Pons (tissue), 1 donor: Measurements from ENCODE around the gene DDIT3.
"Not testable (repeated sequence)": the region's sequence is repeated elsewhere in the genome, so short reads cannot be mapped to it uniquely, and the experiment has no call there.

Source experiments
- DNase-seq: peaks from one replicate; pipeline ENCODE4 v3.0.0-alpha.2; 2016; ENCODE audit warnings: low spot score

The DDIT3 gene

DNA sequence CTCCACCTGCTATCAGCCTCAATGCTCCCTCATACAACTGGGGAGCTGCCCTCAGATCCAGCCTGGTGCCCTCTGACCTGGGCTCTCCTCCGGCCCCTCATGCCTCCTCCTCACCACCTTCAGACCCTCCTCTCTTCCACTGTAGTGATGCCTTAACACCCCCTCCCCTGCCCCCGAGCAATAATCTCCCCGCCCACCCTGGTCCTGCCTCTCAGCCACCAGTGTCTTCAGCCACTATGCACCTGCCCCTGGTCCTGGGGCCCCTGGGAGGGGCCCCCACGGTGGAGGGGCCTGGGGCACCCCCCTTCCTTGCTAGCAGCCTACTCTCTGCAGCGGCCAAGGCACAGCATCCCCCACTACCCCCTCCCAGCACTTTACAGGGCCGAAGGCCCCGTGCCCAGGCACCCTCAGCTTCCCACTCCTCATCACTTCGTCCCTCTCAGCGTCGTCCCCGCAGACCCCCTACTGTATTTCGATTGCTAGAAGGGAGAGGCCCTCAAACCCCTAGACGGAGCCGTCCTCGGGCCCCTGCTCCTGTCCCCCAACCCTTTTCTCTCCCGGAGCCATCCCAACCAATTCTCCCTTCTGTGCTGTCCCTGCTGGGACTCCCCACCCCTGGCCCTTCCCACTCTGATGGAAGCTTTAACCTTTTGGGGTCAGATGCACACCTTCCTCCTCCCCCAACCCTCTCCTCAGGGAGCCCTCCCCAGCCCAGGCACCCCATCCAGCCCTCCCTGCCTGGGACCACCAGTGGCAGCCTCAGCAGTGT, 5.5 kb upstream of the DDIT3 start:
- DNase-seq = no peak

GRCh38 chr12:57524814-57525614, 4.7 kb upstream of the DDIT3 start:
- no peak for DNase-seq

DNA sequence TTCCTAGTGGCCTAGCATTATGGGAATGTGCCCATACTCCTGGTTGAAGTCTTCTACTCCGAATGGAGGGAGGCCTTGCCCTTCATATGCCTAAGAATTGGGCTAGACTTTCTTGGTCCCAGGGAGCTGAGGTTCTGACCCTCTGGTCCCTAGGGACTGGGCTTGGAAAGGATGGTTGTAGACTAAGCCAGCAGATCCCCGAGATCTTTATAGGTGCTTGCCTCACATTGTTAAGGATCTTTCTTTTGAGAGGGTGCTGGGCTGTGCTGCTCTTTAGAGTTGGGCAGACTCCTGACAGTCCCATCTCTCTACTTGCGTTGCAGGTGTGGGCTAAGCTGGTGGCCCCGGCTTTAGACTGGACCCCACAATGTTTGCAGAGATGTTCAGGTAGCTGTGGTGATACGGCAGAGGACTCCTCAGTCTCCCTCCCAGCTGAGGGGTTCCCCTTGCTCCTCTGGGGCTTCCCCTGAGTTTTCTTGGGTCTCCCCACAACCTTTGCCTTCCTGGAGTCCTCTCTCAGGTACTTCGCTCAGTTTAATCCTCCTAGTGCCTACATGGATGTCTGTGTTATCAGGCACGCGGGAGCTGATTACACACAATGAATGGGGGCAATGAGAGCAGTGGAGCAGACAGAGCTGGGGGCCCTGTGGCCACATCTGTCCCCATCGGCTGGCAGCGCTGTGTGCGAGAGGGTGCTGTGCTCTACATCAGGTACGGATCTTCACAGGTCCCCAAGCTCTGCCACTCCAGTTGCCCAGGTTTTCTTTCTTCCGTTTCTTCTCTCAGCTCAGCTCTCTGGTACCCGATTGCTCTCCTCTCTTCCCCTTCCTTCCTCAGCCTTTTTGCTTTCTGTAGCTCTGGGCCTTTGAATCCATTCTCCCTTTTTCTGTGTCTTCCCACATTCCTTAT, 3.6 kb upstream of the DDIT3 start:
- DNase-seq = no peak

DNA sequence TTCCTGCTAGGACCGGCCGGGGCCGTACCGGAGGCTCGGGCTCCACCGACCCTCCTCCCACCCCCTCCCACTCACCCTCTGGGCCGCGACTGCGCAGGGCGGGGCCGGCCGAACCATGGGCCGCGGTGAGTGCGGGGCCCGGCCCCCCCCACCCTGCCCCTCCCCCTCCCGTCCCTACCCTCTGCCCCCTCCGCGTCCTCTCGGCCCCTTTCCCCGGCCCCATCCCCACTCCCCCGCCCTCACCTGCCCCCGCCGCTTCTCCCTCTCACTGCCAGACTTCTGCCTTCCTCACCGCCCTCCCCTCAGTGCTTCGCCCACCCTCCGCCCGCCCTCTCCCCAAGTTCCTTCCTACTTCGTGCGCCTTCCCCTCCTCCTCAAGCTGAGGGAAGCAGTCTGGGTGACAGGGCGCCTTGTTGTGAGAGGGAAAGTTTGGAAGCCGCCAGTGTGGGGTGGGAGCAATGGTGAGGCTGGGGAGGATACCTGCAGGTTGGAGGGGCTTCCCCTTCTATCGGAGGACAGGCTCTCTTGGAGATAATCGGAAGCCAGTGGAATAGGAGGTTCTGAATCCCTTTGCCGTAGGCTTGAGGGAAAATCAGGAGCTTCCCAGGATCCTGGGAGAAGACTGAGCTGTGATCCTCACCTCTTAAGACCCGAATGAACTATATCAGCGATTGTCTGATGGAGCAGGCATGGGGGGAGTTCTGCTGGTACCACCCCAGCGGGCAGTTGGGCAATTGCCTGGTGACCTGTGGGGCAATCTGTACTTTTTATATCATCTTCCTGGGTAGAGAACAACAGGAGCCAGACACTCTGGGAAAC, 2.8 kb upstream of the DDIT3 start:
- DNase-seq = peak; percentile 59

DNA sequence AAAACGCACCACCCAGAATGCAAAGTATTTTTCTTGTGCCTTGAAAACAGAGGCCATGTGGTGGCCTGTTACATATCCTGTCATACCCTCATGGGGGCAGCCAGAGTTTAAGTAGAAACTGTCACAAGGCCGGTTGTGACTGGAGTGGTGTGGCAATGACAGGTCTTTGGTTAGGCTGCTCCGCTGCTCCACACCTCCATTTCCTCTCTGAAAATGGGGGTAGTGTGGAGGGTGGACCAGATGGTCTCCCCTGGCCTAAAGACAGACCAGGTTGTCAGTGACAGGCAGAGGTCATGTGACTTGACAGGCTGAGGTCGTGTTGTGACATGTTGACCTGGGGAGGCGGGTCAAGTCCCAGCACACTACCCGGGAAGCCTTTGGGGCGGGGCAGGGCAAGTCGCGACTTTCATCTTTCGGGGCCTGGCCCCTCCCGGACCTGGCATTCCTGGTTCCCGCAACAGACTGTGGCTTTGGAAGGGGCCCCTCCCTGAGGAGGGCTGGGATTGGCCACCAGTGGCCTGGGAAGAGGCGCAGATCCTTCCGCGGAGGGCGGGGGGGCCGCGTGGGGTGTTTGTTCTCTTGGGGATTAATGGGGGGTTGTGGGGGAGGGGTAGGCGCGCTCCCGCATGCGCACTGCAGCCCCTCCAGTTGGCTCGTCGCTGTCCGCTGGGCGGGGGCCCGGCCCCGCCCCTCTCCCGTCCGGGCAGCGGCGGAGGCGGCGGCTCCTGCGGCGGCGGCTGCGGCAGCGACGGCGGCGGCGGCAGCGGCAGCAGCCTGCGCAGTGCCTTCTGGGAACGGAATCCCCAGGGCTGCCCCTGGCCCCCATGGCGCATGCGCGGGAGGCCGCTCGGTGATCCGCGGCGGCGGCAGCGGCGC, 1.9 kb upstream of the DDIT3 start, which contains the start of gene MBD6:
MBD6 (plus strand) TSS at position 814 of the 876 bp plus-strand sequence. CDS start 1,480 bp downstream, outside the sequence.
- DNase-seq = peak; percentile 90

DNA sequence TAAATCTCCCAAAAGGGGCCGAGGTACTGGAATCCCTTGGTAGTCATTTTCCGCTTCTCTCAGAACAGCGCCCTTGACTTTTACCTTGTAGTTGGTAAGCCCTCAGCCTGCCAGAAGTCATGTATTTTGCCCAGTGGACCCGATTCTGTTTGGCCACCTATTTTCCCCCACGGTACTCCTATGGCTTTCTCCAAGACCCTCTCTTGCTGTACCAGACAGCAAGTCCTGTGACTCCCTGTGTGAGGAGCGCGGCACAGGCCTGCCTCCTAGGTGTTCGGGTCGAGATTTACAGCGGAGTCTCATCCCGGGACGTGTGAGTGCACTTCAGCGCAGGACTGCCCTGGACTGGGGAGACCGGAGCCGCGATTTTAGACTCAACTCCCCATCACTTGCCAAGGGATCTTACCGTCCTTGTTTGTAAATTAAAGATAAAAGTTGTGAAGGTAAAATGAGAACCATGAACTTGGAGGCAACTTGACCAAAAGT, 1.3 kb upstream of the DDIT3 start:
- DNase-seq = peak; percentile 59

- DNase-seq = no peak
Observed at GRCh38 chr12:57519796-57520052, 590 bp downstream of the DDIT3 start.

DNA sequence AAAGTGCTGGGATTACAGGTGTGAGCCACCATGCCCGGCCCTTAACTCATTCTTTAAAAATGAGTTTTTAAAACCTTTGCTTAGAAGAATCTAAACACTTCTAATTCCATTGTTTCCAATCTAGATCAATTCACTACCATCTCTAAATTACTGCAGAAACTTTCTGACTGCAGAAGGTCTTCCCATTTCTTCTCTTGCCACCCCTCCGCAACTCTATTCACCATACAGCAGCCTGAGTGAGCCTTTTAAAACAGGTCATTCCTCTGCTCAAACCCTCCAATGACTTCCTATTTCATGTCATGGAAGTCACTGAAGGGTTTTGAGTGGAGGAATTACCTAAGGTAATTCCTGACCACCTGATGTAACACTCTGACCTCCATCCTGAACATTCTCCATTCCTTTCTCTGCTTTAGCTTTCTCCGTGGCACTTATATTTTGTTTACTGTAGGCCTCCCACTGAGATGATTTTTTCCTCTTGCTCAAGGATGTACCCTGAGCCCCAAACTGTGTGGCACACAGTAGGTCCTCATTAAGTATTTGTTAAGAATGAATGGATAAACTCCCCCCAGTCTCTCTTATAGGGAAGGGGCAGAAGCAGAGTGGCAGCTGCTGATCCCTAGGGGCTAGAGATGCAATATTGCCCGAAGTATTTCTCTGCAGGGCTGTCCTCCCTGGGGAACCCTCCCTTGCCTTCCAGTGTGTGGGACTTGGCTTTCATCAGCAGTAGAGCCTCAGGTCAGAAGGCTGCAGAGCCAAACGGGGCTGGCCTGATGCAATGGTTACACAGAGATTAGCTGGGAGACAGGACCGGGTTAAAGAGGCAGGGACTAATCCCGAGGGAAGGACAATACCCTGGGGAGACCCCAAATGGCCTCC, 1.2 kb downstream of the DDIT3 start:
- peak; percentile 25 for DNase-seq

DNA sequence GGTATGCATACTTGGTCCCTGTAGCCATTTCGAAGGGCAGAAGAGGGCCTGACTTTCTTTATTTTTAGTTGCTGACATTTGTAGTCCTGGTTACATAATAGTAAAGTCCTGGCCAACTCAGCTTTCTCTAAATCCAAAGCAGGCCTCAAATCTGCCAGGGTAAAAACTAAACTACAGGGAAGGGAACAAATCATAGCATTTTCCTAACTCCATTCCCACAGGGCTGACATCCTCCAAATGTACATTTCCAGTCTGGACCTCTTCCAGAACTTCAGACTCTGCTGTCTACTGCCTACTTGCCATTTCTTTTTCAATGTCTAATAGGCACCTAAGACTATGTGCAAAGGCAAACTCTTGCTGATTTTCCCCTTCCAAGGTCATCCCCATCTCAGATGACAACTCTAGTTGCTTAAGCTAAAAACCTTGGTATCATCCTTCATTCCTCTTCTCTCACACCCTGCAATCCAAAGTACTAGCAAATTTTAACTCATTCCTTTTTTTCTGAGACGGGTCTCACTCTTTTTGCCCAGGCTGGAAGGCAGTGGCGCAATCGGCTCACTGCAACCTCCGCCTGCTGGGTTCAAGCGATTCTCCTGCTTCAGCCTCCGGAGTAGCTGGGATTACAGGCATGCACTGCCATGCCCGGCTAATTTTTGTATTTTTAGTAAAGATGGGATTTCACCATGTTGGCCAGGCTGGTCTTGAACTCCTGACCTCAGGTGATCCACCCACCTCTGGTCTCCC, 2.0 kb downstream of the DDIT3 start:
- peak; percentile 25 for DNase-seq

DNA sequence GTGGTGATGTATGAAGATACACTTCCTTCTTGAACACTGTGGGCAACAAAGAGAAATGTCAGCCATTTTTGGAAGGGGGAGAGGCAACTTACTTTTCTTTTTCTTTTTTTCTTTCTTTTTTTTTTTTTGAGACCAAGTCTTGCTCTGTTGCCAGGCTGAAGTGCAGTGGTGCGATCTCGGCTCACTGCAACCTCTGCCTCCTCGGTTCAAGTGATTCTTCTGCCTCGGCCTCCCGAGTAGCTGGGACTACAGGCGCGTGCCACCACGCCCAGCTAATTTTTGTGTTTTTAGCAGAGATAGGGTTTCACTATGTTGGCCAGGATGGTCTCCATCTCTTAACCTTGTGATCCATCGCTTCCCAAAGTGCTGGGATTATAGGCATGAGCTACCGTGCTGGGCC, 2.6 kb downstream of the DDIT3 start:
- DNase-seq = not testable (repeated sequence)

- no peak for DNase-seq
Observed at GRCh38 chr12:57517187-57517586, 3.1 kb downstream of the DDIT3 start.

DNA sequence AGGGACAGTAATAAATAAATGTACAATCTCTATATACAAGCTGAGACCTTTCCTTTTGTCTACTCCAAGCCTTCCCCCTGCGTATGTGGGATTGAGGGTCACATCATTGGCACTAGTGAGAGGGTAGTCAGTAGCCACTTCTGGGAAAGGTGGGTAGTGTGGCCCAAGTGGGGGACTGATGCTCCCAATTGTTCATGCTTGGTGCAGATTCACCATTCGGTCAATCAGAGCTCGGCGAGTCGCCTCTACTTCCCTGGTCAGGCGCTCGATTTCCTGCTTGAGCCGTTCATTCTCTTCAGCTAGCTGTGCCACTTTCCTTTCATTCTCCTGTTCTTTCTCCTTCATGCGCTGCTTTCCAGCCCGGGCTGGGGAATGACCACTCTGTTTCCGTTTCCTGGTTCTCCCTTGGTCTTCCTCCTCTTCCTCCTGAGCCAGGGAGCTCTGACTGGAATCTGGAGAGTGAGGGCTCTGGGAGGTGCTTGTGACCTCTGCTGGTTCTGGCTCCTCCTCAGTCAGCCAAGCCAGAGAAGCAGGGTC, 3.6 kb downstream of the DDIT3 start:
- no peak for DNase-seq

DNA sequence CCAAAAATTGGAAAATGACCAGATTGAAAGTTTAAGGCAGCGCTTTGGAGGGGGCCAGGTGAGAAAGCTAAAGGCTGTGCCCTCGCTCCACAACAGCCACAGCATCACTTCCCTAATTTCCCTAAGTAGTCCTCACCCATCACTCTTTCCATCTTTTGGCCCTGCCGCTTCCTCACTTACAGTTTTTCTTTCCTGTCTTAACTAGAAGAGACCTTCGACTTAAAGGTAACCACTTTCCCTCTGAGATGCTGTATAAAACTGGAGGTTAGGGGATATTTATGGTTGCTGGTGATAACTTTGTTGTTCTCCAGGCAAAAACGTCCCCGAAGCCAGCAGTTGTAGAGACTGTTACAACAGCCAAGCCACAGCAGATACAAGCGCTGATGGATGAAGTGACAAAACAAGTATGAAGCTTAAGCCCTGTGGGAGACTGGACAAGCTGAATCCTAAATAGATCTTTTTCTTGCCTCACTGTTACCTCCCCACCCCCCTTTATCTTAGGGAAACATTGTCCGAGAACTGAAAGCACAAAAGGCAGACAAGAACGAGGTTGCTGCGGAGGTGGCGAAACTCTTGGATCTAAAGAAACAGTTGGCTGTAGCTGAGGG, 4.3 kb downstream of the DDIT3 start:
- DNase-seq = no peak

GRCh38 chr12:57515408-57515933, 4.8 kb downstream of the DDIT3 start:
- no peak for DNase-seq

- DNase-seq = no peak
Observed at GRCh38 chr12:57514720-57515407, 5.5 kb downstream of the DDIT3 start.

DNA sequence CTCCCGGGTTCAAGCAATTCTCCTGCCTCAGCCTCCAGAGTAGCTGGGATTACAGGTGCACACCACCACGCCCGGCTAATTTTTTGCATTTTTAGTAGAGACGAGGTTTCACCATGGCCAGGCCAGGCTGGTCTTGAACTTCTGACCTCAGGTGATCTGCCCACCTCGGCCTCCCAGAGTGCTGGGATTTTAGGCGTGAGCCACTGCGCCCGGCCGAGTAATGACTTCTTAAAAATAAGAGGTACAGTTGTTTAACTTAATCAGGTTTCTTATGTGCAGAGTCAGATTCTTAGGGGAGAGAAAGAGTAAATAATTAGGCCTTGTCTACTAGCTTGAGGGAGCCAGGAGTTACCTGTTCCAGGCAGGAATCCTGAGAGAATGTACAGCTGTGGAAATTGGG, 6.1 kb downstream of the DDIT3 start:
- DNase-seq = not testable (repeated sequence)

GRCh38 chr12:57513677-57514076, 6.6 kb downstream of the DDIT3 start:
- not testable (repeated sequence) for DNase-seq
